RPMI7951 (cell line): ENCODE results near the gene TCEANC2. TPM values are rescaled to one million over a fixed set of nuclear protein-coding genes. Genes with fewer than 3 reads are reported as not detected.
"Not testable (repeated sequence)": the region's sequence is repeated elsewhere in the genome, so short reads cannot be mapped to it uniquely, and the experiment has no call there.

Source experiments
- DNase-seq: peaks from one replicate; pipeline ENCODE4 v3.0.0-alpha.2; 2012; ENCODE audit warnings: low read depth
- total RNA-seq: library from RNA; depleted of rRNA; stranded (reverse); fragments of >200 nt; shearing (Covaris generic); gene quantifications from 2 replicates; pipeline ENCODE4 v1.2.3, GENCODE V29; 2014; rRNA removed

Gene TCEANC2
- total RNA-seq: 3.1 and 4.2 TPM in 2 replicates

GRCh38 chr1:54052934-54053744 is at the start of gene TCEANC2, which contains the start of gene TMEM59:
Gene TCEANC2 (plus strand): TSS chr1:54053608. CDS start chr1:54054423, 815 bp downstream.
Gene TMEM59 (minus strand): TSS chr1:54053204. CDS start chr1:54053188, 16 bp downstream.
- peak; percentile 99 for DNase-seq

GRCh38 chr1:54003750-54004480 is 49.5 kb upstream of the TCEANC2 start:
- not testable (repeated sequence) for DNase-seq

DNA sequence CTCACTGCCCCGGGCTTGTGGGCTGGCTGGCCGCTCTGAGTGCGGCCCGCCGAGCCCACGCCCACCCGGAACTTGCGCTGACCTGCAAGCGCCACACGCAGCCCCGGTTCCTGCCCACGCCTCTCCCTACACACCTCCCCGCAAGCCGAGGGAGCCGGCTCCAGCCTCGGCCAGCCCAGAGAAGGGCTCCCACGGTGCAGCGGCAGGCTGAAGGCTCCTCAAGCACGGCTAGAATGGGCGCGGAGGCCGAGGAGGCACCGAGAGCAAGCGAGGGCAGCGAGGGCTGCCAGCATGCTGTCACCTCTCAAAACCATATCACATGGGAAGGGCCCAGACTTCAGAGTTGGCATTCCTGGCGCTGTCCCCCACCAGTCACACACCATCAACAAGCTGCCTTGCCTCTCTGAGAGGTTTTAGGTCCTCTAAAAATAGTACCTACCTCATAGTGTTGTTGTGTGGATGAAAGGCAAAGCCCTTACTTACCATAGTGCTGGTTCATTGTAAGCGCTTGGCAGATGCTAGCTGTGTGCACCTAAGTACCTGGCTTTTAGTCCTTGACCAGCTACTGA is 48.8 kb upstream of the TCEANC2 start:
- no peak for DNase-seq

GRCh38 chr1:54006508-54006907 is 46.9 kb upstream of the TCEANC2 start:
- DNase-seq: no peak

- no peak for DNase-seq
Measured at GRCh38 chr1:54007613-54008012, 45.8 kb upstream of the TCEANC2 start.

GRCh38 chr1:54008876-54009275 is 44.5 kb upstream of the TCEANC2 start:
- no peak for DNase-seq

DNA sequence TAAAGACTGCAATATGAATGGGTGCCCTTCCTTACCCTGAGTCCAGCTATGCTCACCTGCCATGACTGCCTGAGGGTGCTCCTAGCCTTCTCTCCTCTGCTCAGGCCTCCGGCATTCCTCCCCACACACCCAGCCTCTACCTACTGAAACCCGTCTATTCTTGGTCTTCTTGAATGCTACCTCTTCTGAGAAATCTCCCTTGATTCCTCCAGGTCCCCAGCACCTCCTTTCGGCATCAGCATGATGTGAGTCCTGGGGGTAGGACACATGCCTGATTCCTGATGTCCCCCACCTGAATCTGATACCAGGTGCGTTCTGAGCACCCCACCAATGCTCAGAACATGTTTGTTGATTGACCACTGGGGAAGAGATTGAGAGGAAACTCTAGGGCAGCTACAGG is 44.0 kb upstream of the TCEANC2 start:
- no peak for DNase-seq

- DNase-seq: no peak
Measured at GRCh38 chr1:54010415-54011117, 42.8 kb upstream of the TCEANC2 start.

DNA sequence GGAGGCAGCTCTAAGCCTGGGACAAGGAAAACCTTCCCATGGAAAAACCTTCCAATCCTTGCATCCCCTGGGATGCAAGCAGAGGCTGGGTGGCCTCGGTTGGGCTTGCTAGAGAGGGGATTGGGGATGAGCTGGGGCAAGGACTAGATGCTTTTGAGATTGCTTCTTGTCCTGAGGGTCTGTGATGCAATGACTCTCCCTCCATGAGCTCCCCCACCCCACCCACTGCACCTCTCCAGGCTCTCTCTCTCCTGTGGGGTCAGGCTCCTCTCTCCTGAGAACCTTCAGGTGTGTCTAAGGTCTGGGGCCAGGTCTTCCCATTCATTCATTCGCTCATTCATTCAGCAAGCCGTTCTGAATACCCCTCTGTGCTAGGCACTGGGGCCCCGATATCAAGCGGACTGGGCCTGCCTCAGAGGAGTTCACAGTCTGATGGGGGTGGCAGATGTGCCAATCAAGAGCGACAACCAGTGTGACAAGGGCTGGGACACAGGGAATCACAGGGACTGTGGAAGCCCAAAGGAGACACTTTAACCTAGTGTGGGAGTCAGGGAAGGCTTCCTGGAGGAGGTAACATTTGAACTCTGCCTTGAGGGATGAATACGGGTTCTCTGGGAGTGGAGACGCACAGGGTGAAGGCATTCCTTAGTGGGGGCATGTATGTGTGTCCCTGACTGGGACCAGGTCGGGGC is 41.9 kb upstream of the TCEANC2 start:
- no peak for DNase-seq

DNA sequence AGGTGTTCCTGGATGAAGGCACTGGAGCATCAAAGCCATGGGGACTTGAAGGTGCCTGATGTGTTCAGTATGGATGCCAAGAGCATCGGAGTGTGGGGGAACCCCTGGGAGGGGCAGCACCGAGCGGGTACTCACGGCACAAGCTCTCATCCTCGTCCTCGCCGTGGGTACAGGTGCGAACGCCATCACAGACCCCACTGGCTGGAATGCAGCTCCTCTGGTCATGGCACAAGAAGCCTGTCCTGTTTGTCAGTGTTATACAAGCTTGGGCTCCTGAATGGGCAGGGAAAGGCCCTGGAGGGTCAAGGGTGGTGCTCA is 41.4 kb upstream of the TCEANC2 start:
- DNase-seq: no peak

DNA sequence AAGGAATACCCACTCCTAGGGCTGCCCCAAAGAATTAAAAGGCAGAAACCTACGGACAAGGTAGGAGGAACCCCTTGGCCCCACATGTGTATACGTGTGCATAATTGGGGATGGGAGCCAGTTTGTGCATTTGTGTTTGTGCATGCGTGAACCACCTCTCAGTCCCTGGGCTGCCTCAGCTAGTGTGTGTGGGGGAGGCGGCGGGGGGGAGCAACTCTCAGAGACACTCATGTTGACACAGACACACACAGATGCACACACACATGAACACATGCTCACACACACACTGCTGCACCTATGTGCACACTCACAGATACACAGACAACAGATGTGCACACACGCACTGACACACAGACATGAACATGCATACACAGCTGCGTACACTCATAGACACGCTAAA is 40.5 kb upstream of the TCEANC2 start:
- DNase-seq: no peak

DNA sequence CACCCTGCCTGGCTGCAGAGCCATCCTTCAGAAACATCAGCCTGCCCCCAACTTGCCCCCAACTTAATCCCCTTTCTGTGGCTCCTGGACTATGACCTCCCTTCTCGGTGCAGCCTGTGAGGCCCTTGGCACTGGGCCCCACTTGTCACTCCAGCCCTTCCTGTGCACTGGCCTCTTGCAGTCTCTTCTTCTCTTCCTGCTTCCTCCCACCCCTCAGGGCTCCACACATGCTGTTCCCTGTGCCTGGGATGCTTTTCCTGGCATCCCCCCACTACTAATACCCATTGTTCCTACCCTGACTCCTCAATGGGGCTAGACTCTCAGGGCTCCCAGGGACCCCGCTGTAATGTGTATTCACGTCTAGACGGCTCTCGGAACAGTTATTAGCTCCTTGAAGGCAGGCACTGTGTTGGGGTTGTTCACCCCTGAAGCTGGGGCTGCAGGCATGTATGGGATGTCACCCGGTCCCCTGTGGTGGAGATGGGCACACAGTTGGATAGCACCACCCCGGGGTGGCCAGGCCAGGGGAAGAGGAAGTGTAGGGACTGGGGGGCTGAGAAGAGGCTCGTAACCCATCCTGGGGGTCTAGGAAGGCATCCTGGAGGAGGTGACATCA is 39.9 kb upstream of the TCEANC2 start:
- DNase-seq: no peak

- DNase-seq: no peak
Measured at GRCh38 chr1:54014009-54014629, 39.3 kb upstream of the TCEANC2 start.

- DNase-seq: peak; percentile 26
Measured at GRCh38 chr1:54016343-54017282, 36.8 kb upstream of the TCEANC2 start.

DNA sequence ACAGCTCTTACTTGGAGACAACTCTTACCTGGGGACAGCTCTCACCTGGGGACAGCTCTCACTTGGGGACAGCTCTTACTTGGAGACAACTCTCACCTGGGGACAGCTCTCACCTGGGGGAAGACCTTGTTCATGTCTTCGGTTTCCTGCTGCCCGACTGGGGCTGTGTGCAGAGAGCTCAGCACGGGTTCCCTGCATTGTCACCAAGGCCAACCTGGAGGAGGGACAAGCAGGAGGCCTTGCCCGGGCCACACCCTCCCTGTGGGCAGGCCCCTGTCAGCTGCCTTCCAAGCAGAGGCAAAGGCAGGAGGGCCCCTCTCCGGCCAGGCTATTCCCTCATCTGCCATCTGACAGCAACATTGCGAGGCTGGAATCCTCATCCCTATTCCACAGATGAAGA is 35.4 kb upstream of the TCEANC2 start, which contains the start of gene LDLRAD1:
Gene LDLRAD1 (minus strand): TSS at position 208 of the 400 bp plus-strand sequence. CDS start 74 bp downstream, at position 134.
- no peak for DNase-seq

- DNase-seq: no peak
Measured at GRCh38 chr1:54018635-54019034, 34.8 kb upstream of the TCEANC2 start.

DNA sequence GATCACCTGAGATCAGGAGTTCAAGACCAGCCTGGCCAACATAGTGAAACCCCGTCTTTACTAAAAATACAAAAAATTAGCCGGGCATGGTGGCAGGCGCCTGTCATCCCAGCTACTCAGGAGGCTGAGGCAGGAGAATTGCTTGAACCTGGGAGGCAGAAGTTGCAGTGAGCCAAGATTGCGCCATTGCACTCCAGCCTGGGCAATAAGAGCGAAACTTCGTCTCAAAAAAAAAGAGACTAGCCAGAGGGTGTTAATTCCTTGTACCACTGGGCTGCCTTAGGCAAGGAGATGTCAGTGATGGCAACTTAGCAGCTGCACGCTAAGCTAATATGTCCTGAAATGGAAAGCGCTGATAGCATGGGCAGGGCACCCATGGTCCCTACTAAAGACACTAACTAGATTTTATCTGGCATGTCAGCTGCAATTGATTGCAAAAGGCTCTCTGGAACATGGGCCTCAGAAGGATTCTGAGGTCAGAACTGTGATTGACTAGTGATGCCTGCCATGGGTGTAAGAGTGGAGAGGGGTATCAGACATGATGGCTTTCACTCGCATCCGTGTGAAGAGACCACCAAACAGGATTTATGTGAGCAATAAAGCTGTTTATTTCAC is 33.7 kb upstream of the TCEANC2 start:
- DNase-seq: not testable (repeated sequence)

DNA sequence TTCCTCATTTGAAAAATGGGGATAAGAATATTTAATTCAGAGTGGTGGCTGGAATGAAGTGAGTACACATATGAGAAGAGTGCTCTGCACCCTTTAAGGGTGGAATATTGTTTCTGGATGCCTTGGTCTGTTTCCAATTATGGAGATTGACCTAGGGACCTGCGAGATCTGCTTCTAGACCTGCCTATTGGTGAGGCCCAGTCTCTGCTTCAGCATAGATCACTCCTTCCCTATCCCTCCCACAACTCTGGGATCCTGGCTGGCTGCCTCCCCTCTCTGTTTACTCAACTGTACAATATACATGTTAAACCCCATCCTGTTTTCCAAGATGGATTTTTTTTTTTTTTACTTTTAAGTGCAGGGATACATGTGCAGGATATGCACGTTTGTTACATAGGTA is 29.1 kb upstream of the TCEANC2 start:
- DNase-seq: no peak

DNA sequence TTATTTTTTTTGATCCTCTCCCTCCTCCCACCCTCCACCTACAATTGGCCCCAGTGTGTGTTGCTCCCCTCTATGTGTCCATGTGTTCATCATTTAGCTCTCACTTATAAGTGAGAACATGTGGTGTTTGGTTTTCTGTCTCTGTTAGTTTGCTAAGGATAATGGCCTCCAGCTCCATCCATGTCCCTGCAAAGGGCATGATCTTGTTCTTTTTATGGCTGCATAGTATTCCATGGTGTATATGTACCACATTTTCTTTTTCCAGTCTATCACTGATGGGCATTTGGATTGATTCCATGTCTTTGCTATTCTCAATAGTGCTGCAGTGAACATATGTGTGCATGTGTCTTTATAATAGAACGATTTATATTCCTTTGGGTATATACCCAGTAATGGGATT is 28.6 kb upstream of the TCEANC2 start:
- not testable (repeated sequence) for DNase-seq
